ENCODE results near the gene ROR1. TPM values are rescaled to one million over a fixed set of nuclear protein-coding genes. Genes with fewer than 3 reads are reported as not detected.

The ROR1 gene
- total RNA-seq, 1 experiment from 2014 or later, result 56.3 TPM

DNA sequence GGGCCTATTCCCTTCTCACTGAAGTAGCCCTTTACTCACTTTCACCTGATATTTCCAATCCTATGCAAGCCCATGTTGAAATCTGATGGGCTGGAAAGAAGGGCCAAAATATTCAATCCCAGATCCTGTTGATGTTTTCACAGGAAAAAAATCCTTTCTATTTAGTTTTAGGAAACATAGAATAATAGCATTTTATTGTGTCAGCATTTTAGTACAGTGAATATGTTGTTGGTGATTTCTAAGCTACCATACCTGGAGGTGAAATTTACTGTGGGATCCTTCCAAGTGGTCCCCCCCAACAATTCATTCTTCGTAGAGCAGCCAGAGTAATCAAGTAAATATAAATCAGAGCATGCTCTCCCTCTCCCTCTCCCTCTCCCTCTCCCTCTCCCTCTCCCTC lies 426.2 kb downstream of the ROR1 start (continued):
- TF ChIP-seq, protein P1, sequence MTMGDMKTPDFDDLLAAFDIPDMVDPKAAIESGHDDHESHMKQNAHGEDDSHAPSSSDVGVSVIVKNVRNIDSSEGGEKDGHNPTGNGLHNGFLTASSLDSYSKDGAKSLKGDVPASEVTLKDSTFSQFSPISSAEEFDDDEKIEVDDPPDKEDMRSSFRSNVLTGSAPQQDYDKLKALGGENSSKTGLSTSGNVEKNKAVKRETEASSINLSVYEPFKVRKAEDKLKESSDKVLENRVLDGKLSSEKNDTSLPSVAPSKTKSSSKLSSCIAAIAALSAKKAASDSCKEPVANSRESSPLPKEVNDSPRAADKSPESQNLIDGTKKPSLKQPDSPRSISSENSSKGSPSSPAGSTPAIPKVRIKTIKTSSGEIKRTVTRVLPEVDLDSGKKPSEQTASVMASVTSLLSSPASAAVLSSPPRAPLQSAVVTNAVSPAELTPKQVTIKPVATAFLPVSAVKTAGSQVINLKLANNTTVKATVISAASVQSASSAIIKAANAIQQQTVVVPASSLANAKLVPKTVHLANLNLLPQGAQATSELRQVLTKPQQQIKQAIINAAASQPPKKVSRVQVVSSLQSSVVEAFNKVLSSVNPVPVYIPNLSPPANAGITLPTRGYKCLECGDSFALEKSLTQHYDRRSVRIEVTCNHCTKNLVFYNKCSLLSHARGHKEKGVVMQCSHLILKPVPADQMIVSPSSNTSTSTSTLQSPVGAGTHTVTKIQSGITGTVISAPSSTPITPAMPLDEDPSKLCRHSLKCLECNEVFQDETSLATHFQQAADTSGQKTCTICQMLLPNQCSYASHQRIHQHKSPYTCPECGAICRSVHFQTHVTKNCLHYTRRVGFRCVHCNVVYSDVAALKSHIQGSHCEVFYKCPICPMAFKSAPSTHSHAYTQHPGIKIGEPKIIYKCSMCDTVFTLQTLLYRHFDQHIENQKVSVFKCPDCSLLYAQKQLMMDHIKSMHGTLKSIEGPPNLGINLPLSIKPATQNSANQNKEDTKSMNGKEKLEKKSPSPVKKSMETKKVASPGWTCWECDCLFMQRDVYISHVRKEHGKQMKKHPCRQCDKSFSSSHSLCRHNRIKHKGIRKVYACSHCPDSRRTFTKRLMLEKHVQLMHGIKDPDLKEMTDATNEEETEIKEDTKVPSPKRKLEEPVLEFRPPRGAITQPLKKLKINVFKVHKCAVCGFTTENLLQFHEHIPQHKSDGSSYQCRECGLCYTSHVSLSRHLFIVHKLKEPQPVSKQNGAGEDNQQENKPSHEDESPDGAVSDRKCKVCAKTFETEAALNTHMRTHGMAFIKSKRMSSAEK (CRISPR knock-in tag; IDR thresholded peaks at IDR 0.05; ENCODE audit: borderline replicate concordance), result no peak
- TF ChIP-seq SMAD4 (CRISPR knock-in tag; IDR thresholded peaks at IDR 0.05), result no peak
- TF ChIP-seq, protein P2, sequence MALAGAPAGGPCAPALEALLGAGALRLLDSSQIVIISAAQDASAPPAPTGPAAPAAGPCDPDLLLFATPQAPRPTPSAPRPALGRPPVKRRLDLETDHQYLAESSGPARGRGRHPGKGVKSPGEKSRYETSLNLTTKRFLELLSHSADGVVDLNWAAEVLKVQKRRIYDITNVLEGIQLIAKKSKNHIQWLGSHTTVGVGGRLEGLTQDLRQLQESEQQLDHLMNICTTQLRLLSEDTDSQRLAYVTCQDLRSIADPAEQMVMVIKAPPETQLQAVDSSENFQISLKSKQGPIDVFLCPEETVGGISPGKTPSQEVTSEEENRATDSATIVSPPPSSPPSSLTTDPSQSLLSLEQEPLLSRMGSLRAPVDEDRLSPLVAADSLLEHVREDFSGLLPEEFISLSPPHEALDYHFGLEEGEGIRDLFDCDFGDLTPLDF (CRISPR knock-in tag; IDR thresholded peaks at IDR 0.05), result no peak
- no peak for TF ChIP-seq NFE2L1 (CRISPR knock-in tag; IDR thresholded peaks at IDR 0.05)
- TF ChIP-seq IRF2 (CRISPR knock-in tag; IDR thresholded peaks at IDR 0.05; ENCODE audit: borderline replicate concordance, low read depth), result no peak
- no peak for TF ChIP-seq GRHL2 (CRISPR knock-in tag; IDR thresholded peaks at IDR 0.05; ENCODE audit: insufficient replicate concordance, severe bottlenecking)
- no peak for TF ChIP-seq ZBTB21 (CRISPR knock-in tag; IDR thresholded peaks at IDR 0.05; ENCODE audit: borderline replicate concordance)
- TF ChIP-seq MYBL2 (CRISPR knock-in tag; IDR thresholded peaks at IDR 0.05), result no peak
- TF ChIP-seq JAZF1 (CRISPR knock-in tag; IDR thresholded peaks at IDR 0.05), result no peak
- TF ChIP-seq ZNF317 (CRISPR knock-in tag; IDR thresholded peaks at IDR 0.05; ENCODE audit: borderline replicate concordance, low read depth), result no peak
- no peak for TF ChIP-seq NFATC4 (CRISPR knock-in tag; IDR thresholded peaks at IDR 0.05)

DNA sequence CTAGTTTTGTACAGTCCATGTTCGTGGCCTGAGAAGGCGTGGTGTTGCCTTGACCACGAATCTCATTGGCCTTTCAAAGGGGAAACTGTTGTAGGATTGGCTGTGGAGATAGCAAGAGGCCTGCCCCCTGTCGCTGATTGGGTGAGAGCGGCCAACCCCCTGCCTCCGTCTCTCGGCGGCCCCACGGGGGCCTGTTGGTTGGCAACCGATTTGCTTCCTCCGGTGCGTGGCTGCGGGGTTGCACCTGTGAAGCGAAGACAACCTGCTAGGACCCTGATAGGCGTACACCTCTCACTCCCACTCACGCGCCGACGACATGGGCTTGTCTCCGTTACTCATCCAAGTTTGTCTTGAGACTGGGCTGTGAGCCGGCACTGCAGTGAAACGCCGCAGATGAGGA lies 429.6 kb downstream of the ROR1 start, which contains the start of gene UBE2U:
TSS of gene UBE2U (plus strand) at position 204 of the 400 bp plus-strand sequence. CDS start 428 bp downstream, outside the sequence.
- Mint-ChIP-seq H3K4me3 (no peak within 1 kb of the TSS), H3K27me3 (ENCODE audit: low read depth) (no peaks in the 10 kb centered on the region; the same call in 1 of the 2 replicates), H3K36me3 (peaks cover 3% of the 10 kb centered on the region), H3K27ac (no peak within 1 kb of the TSS), H3K9me3 (peaks cover 14% of the 10 kb centered on the region), H3K4me1 (peaks cover 6% of the 10 kb centered on the region)
- TF ChIP-seq NFYB (CRISPR knock-in tag; conservative IDR thresholded peaks at IDR 0.05; ENCODE audit: low read depth) (peak; percentile 31; the same call in 1 of the 2 replicates), ZNF423 (CRISPR knock-in tag; IDR thresholded peaks at IDR 0.05) (no peak), RELA (CRISPR knock-in tag; IDR thresholded peaks at IDR 0.05; ENCODE audit: borderline replicate concordance) (no peak)
- TF ChIP-seq, protein P3, sequence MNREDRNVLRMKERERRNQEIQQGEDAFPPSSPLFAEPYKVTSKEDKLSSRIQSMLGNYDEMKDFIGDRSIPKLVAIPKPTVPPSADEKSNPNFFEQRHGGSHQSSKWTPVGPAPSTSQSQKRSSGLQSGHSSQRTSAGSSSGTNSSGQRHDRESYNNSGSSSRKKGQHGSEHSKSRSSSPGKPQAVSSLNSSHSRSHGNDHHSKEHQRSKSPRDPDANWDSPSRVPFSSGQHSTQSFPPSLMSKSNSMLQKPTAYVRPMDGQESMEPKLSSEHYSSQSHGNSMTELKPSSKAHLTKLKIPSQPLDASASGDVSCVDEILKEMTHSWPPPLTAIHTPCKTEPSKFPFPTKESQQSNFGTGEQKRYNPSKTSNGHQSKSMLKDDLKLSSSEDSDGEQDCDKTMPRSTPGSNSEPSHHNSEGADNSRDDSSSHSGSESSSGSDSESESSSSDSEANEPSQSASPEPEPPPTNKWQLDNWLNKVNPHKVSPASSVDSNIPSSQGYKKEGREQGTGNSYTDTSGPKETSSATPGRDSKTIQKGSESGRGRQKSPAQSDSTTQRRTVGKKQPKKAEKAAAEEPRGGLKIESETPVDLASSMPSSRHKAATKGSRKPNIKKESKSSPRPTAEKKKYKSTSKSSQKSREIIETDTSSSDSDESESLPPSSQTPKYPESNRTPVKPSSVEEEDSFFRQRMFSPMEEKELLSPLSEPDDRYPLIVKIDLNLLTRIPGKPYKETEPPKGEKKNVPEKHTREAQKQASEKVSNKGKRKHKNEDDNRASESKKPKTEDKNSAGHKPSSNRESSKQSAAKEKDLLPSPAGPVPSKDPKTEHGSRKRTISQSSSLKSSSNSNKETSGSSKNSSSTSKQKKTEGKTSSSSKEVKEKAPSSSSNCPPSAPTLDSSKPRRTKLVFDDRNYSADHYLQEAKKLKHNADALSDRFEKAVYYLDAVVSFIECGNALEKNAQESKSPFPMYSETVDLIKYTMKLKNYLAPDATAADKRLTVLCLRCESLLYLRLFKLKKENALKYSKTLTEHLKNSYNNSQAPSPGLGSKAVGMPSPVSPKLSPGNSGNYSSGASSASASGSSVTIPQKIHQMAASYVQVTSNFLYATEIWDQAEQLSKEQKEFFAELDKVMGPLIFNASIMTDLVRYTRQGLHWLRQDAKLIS (CRISPR knock-in tag; IDR thresholded peaks at IDR 0.05; ENCODE audit: borderline replicate concordance), result no peak
- TF ChIP-seq, protein P4, sequence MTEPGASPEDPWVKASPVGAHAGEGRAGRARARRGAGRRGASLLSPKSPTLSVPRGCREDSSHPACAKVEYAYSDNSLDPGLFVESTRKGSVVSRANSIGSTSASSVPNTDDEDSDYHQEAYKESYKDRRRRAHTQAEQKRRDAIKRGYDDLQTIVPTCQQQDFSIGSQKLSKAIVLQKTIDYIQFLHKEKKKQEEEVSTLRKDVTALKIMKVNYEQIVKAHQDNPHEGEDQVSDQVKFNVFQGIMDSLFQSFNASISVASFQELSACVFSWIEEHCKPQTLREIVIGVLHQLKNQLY (CRISPR knock-in tag; IDR thresholded peaks at IDR 0.05), result no peak
- ChIA-PET CTCF (interaction anchor here (0.6 kb wide), 1 partner anchor 728 kb away, joined by 3 read pairs; no protein-coding TSS in a partner anchor), POLR2A (no interaction called here)
- ATAC-seq (peak; percentile 62), DNase-seq (ENCODE audit: low spot score) (peak; percentile 25)
